ENCODE results near the gene LMOD2.
"Not testable (repeated sequence)": the region's sequence is repeated elsewhere in the genome, so short reads cannot be mapped to it uniquely, and the experiment has no call there.

The LMOD2 gene, protein sequence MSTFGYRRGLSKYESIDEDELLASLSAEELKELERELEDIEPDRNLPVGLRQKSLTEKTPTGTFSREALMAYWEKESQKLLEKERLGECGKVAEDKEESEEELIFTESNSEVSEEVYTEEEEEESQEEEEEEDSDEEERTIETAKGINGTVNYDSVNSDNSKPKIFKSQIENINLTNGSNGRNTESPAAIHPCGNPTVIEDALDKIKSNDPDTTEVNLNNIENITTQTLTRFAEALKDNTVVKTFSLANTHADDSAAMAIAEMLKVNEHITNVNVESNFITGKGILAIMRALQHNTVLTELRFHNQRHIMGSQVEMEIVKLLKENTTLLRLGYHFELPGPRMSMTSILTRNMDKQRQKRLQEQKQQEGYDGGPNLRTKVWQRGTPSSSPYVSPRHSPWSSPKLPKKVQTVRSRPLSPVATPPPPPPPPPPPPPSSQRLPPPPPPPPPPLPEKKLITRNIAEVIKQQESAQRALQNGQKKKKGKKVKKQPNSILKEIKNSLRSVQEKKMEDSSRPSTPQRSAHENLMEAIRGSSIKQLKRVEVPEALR

DNA sequence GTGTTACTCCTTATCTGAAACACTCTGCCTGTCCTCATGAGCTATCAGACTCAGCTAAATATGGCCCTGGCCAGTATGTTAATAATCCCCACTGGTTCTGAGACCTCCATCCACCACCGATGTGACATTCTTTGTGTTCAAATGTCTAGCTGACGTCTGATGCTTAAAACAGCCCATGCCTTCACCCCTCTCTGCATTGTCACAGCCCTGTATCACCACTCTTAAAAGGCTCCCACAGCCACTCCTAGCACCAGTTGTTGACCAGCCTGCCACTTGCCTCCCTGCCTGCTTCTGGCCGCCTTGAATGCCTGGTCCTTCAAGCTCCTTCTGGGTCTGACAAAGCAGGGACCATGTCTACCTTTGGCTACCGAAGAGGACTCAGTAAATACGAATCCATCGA lies at the start of gene LMOD2:
Gene LMOD2, plus strand, starts transcription at position 253 of the 400 bp plus-strand sequence. Its CDS starts 98 bp downstream, at position 351.
- no peak for DNase-seq

DNA sequence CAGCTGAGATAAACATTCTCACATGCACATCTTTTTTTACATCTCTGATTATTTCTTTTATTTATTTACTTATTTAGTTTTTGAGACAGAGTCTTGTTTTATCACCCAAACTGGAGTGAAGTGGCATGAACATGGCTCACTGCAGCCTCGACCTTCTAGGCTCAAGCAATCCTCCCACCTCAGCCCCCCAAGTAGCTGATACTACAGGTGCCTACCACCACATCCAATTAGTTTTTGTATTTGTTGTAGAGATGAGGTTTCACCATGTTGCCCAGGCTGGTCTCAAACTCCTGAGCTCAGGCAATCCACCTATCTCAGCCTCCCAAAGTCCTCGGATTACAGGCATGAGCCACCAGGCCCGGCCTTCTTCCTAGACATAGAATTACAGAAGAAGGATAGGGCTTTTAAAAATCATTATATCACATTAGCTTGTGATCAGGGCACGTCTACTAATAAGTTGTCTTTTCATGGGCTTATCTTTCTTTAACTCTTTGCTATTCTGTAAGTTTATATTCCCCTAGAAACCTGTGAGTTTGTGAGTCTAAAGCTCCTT lies 48.2 kb upstream of the LMOD2 start:
- no peak for DNase-seq

DNA sequence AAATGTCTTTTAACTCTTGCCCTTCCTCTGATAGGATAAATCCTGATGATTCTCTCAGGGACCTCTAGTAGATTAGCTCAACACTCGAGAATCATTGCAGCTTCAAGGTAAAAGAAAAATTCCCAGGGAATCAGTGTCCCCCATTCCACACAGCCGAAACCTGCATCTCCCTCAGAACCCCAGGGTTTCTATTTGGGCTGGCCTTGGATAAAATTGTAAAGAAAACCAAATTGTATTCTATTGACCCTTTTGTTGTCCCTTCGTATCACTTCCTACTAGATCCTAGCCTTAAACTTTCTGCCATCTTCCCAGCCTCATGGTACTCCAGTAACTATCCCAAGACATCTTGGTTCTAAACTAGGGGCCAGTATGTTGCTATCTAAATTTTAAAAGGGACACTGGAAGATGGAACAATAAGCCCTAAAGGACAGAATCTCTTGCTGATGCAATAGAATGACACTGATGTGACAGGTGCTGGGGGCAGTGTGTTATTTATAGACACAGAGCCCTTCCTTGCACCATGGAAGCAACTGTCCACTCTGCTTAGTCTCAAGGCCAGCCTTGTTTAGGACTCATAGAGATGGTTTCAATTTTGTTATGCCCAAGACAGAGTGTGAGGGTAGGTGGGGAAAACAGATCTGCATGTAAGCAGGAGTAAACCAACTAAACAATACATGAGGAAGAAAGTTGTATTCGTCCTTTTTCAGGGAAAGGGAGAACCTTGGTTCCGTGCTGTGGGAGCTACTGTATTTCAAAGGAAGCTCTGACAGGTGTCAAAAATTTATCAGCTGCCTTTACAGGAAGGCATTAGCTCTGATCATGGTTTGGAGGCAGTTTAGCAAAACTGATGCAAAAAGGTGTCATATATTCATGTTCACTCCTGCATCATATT lies 46.4 kb upstream of the LMOD2 start:
- DNase-seq, result no peak

DNA sequence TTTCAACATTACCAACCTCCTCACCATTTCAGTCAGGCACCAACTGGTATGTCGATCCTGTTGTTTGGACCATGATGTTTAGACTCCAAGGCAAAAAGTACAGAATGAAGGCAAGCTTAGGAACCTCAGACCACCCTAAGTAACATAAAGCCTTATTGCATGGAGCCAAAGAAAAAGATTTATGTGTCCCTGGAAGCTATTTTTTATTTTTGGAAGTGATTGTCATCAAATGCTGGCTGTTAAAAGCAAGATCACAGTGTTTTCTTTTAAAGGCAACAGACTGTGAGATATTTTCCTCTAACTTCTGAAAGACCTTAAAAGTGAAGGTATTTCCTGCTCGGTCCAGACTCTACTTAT lies 45.8 kb upstream of the LMOD2 start:
- DNase-seq, result no peak

DNA sequence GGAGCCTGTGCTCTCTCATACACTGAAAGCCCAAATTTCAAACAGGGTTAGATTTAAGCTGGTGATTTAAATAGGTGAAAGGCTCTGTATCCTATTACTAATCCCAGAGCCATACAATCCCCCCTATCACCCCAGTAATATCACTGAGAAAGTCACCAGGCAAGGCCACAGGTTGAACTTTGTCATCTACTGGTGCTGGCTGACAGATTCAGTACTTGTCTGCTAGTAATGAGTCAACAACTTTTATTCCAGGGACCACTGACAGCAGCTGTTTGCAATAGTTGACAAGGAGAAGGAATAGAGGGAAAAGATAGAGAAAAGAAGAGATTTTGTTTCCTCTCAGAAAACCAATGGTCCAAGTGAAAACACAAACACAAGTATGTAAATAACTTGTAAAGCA lies 43.6 kb upstream of the LMOD2 start:
- no peak for DNase-seq

DNA sequence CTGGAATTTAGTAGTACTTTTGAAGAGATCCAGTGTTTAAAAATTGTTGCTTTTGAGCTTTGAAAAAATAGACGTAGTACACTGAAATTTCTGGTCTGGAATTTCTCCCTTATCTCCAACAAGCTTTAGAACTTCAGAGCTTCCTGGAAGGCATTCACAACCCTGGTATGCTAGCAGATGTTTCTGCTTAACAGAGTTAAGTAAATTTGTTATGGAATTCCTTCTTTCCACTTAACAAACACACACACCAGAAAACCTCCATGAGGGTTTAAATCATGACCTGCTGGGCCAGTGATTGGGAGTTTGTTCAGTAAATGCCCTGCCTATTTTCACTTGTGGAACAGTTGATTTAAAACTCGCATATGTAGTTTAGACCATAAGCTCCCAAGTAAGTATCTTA lies 40.3 kb upstream of the LMOD2 start:
- DNase-seq, result no peak

DNA sequence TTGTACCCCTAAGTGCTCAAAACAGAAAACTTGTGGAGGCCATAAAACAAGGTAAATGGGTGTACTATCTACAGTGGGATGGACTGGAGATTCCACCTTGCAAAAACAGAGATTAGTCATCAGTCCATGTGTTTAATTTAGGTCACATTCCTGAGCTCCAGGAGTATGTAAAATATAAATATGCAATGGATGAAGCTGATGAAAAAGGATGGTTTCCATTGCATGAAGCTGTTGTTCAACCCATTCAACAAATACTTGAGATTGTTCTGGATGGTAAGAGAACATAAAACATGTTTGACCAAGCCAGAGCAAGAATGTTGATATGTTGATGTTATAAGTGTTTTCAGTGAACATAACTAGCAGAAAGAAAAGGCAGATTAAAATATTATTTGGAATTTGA lies 39.4 kb upstream of the LMOD2 start:
- DNase-seq, result no peak

DNA sequence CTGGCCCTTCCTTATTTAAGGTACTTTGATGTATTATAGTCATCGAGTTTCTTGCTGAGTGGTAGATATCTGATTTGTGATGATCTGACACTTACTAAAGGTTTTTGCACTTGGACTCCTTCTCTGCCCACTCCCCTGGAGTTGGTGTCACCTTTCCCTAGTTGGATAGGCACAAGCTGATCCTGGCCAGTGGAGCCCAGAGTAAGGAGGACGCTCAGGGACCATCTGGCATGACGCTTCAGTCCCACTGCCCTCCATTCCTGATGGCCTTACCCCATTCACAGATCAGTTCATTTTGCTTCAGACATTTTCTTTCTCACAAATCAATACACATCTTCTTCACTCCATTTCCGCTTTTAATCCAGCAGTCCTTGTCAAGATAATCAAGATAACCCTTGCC lies 34.0 kb upstream of the LMOD2 start:
- no peak for DNase-seq

DNA sequence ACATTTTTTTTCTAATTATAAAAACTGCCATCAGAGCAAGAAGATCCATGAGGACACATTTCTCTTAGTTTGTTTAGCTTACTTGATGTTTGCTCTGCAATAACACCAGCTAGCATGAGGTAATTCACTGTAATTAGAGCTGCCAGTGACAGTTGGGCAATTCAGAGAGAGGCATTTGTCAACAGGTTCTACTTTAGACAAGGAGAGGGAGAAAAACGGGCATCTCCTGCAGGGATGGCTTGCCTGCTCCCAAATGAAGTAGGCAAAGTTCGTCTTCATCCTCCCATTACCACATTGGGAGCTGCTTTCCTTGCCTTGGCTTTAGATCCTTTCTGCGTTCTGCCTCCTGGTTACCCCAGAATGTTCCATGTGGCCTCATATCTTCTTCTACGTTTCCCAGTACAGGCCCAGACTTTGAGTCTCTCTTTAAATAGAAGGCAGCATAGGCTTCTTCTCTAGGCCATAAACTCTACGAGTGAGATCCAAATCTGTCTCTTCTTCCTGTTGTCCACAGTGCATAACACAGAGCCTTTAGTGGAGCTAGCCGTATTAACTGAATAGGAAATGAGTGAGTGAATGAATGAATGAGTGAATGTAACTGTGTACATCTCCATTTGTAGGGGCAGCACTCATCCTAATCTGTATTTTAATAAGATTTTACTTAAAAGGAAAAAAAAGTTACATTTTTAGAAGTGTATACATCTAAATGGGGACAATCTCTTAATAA lies 32.8 kb upstream of the LMOD2 start:
- DNase-seq, result no peak

DNA sequence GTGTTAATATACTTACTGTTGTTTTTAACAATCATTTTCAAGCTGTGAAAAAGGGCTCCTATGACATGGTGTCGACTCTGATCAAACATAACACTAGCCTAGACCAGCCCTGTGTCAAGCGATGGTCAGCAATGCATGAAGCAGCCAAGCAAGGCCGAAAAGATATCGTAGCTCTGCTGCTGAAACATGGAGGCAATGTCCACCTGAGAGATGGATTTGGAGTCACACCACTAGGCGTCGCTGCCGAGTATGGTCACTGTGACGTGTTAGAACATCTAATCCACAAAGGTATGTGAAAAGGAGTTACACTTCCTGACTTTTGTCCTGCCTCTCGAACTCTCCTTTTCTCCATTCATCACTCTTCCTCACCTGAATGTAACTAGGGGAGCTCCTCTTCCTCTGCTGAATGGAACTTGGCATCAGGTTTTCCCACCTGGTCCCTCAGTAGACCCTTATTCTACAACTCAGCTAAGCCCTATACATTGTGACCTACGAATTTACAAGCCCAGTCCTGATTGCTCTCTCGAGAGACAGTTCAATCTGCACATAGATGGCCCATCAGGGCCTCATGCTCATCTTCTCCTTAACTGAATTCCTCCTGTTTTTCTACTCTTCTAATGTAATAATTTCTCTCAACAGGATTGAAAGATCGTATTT lies 31.0 kb upstream of the LMOD2 start:
- no peak for DNase-seq

DNA sequence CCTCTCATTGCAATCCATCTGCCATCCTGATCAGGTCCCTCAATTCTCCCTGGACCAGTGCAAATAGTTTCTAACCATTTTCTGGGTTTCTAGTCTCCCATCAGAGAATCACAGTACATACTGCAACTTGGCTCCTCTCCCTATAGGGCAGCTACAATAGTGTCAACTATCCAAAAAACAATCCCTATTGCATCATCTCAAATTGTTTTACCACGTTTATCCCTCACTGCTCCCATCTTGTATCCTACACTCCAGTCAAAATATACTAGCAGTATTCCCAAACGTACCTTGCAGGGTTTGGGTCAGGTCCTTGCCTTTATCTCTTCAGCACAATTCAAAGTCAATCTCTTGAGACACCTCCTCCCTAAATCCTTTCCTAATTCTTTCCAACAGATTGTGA lies 30.4 kb upstream of the LMOD2 start:
- DNase-seq, result no peak

DNA sequence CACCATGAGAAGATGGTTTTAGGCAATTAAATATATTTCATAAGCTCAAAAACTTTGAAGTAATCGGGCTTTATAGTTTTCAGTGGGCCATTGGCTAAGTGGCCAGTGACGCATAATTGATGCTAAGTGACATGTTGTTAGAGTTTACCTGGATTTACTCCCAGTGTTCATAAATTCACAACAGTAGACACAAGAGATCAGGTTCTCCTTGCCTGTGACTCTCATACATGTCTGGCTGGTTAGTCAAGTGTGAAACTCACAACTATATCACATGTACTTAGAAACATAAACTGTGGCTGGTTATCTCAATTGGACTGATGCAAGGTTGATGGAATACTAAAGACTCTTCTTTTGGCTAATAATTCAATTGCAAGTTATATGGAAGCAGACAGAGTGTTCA lies 27.8 kb upstream of the LMOD2 start:
- no peak for DNase-seq

DNA sequence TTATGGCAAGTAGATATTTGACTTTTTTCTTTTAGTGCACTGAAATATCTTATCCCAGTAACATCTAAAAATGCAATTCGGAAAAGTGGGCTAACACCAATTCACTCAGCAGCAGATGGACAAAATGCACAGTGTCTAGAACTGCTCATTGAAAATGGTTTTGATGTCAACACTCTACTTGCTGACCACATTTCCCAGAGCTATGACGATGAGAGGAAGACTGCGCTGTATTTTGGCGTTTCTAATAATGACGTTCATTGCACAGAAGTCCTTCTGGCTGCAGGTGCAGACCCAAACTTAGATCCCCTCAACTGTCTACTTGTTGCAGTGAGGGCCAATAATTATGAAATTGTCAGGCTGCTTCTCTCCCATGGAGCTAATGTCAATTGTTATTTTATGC lies 26.8 kb upstream of the LMOD2 start:
- no peak for DNase-seq

DNA sequence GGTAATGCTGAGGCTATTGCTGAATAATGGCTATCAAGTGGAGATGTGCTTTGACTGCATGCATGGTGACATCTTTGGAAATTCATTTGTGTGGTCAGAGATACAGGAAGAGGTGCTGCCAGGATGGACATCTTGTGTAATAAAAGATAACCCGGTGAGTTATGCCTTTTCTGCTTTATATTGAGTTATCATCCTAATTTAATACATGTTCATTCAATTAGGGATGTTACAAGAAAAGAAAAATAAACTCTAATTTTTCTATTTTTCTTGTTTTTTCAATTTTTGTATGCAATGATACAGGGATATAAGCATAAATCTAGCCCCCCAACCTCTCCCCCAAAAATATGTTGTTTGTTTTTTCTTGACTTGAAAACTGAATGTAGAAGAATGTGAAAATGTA lies 26.4 kb upstream of the LMOD2 start:
- DNase-seq, result no peak

DNA sequence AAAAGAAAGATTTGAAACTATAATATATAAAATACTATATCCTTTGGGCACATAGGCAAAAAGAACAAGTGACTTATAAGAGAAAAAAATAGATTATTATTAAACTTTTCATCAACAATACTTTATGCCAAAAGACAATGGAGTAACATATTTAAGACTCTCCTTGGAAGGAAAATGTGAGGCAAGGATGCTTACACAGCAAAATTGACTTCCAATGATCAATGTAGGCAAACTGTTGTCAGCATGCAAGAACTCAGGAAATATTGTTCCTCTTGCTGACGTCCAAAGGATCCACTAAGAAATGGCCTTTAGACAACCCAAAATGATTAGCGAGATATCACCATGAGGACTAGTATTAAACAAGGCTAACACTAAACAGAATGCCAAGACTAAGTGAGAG lies 22.9 kb upstream of the LMOD2 start:
- no peak for DNase-seq

DNA sequence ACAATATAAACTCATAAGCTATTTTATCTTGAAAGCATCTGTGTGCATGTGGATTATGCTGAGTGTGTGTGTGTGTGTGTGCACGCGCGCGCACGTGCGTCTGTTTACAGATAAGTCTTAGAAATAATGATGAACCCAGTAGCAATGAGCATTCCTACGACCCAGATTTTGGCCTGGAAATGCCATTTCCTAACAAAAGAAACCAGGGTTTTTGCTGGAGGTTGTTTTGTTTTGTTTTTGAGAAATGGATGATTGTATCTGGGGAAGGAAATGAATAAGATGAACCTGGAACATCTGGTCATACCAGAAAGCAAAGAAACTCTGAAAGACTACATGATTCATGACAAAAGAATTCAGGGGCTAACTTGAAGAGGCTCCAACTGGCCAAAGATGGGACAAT lies 22.1 kb upstream of the LMOD2 start:
- DNase-seq, result no peak

DNA sequence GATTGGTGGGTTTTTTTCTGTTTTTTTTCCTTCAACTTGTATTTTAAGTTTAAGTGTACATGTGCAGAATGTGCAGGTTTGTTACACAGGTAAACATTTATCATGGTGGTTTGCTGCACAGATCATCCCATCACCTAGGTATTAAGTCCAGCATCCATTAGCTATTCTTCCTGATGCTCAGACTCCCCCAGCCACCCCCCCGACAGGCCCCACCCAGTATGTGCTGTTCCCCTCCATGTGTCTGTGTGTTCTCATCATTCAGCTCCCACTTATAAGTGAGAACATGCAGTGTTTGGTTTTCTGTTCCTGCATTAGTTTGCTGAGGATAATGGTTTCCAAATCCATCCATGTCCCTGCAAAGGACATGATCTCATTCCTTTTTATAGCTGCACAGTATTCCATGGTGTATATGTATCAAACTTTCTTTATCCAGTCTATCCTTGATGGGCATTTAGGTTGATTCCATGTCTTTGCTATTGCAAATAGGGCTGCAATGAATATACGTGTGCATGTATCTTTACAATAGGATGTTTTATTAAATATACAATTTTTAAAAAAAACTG lies 21.6 kb upstream of the LMOD2 start:
- not testable (repeated sequence) for DNase-seq

DNA sequence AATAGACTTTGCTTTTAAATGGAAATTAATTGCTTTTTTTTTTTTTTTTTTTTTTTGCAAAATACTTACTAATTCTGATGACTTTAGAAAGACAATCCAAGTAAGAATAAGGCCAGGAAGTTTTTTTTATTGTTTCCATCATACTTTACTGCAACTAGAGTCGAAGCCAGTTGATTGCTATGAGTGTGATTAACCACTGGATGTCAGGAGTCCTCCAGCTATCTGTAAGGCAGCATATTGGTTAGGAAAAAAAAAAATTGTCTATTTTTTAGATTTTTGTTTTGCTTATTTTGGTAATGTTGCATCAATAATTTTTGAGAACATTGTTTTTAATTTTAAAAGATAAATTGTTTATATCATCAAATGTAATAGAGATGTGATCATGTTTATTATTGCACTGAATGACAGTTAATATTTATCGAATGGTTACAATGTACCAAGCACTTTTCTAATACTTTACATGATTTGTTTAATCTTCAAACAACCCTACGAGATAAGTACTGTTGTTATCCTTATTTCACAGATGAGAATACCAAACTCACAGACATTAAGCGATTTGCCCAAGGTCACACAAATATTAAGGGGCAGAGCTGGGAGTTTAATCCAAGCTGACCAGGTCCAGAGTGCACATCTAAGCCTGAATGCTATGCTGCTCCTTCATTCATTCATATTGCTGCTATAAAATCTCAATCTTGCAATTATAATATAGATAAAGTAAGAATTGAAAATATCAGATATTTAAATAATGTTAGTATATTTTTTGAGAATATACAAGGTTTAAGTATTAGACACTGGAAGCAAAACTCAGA lies 19.9 kb upstream of the LMOD2 start:
- DNase-seq, result no peak

DNA sequence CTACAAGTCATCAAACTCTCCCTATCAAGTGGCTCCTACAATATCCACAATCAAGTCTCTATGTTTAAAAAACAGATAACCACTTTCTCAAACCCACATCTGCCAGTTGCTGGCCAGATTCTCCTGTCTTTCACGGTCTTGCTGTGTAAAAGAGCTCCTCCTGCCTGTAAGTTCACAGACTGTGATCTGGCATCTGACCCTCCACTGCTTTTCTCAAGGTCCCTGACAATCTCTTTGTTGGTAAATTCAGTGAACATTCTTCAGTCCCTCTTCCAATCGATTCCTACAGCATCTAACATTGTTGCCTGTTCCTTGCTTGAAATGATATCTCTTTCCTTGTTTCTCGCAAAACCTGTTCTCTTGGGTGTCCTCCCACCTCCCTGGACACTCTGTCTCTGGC lies 18.5 kb upstream of the LMOD2 start:
- DNase-seq, result no peak

DNA sequence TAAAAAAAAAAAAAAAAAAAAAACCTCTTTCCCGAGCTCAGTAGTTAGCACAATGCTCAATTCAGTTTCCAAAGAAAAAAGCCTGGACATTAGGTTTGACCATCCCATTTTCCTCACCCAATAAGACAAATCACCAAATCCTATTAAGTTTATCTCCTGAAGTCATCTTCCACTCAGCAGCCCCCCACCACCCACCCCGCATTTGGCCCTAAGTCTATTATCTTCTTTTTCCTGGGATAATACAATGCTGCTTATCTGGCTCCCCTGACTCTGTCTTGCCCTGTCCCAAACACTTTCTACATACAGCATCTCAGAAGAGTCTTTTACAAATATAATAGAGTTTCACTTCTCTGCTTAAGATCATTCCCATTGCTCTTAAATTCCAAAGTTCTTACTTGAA lies 17.8 kb upstream of the LMOD2 start:
- no peak for DNase-seq

DNA sequence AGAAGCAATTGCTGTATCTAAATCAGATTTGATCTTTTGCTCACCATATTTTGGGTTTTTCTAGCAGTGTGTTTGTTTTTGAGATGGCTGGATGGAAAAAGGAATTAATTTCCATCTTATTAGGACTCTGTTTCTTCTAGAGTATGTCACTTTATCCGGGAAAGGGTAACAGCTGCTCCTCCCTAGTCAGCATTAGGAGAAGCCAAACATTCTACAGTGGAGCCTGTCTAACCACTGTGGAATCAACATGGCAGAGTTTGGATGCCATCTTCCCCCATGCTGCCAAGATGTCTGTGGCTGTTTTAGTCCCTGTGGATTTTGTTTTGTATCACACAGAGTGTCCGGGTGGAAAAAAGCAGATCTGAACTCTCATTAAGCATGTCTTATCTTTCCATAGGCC lies 16.0 kb upstream of the LMOD2 start:
- DNase-seq, result no peak
